IMR-90 (cell line): Measurements from ENCODE around the gene KLF13. TPM values are rescaled to one million over a fixed set of nuclear protein-coding genes. Genes with fewer than 3 reads are reported as not detected.

Experiments
- ATAC-seq: fragments of 200-7000 bp; cut with Tn5 transposase; 2 replicates; pipeline ENCODE4 v1.9.1; 2020; ENCODE audit warnings: low read depth, mild to moderate bottlenecking, moderate library complexity
- BruUV-seq: library from RNA; stranded (reverse); fragments of 400-500 nt; replicated peaks from 2 replicates; lab custom pipeline; 2021; lab: Mats Ljungman, UMichigan
- CTCF ChIA-PET: fragments of 300-600 bp; formaldehyde crosslinking; extraction: SDS; loops from one replicate; lab custom pipeline; 2021; ENCODE audit warnings: antibody characterized with exemption; lab: Yijun Ruan, JAX
- POLR2A ChIA-PET: fragments of 300-600 bp; sonication (Branson Sonifier 250); formaldehyde crosslinking; loops from one replicate; lab custom pipeline; 2022; ENCODE audit warnings: antibody characterized with exemption; ENCODE audit not compliant: unreplicated experiment; lab: Charles Lee
- DNase-seq: peaks from one replicate; pipeline ENCODE4 v3.0.0; 2013
- H2AFZ ChIP-seq: replicated peaks from 2 replicates; pipeline ENCODE3; 2013; ENCODE audit warnings: low read length, mild to moderate bottlenecking; ENCODE audit not compliant: poor library complexity
- H2AK5ac ChIP-seq: 2 replicates; pipeline ENCODE4 v1.6.1; 2013; ENCODE audit warnings: low read depth, low read length, inconsistent platforms
- H2AK9ac ChIP-seq: replicated peaks from 2 replicates; pipeline ENCODE3; 2013; ENCODE audit warnings: mild to moderate bottlenecking, low read depth, low read length, moderate library complexity; ENCODE audit not compliant: poor library complexity
- H2BK120ac ChIP-seq: 2 replicates; pipeline ENCODE4 v1.6.1; 2013; ENCODE audit warnings: low read depth, low read length, inconsistent platforms
- H2BK15ac ChIP-seq: 3 replicates; pipeline ENCODE4 v1.6.1; 2013; ENCODE audit warnings: low read depth, low read length, inconsistent platforms
- H2BK20ac ChIP-seq: 2 replicates; pipeline ENCODE4 v1.6.1; 2013; ENCODE audit warnings: low read depth, mild to moderate bottlenecking, inconsistent platforms, low read length, moderate library complexity
- H2BK5ac ChIP-seq: 2 replicates; pipeline ENCODE4 v1.6.1; 2013; ENCODE audit warnings: mild to moderate bottlenecking, low read depth, low read length, inconsistent platforms; ENCODE audit not compliant: poor library complexity, severe bottlenecking
- H3K14ac ChIP-seq: replicated peaks from 2 replicates; pipeline ENCODE4 v1.6.1; 2013; ENCODE audit warnings: low read depth, low read length, inconsistent platforms
- H3K18ac ChIP-seq: 2 replicates; pipeline ENCODE4 v1.6.1; 2013; ENCODE audit warnings: low read depth, low read length, control low read depth
- H3K23ac ChIP-seq: 2 replicates; pipeline ENCODE4 v1.6.1; 2013; ENCODE audit warnings: low read depth, low read length, inconsistent platforms
- H3K27ac ChIP-seq: 2 replicates; pipeline ENCODE4 v1.5.1; 2013; ENCODE audit warnings: mild to moderate bottlenecking, control low read depth, low read length; ENCODE audit not compliant: insufficient read depth
- H3K27me3 ChIP-seq: 2 replicates; pipeline ENCODE4 v1.6.1; 2013; ENCODE audit warnings: low read length; ENCODE audit not compliant: control insufficient read depth, insufficient read depth
- H3K36me3 ChIP-seq: 2 replicates; pipeline ENCODE4 v1.6.1; 2013; ENCODE audit warnings: low read length, mixed read lengths; ENCODE audit not compliant: control insufficient read depth, insufficient read depth
- H3K4ac ChIP-seq: 2 replicates; pipeline ENCODE4 v1.6.1; 2013; ENCODE audit warnings: low read depth, low read length, inconsistent platforms
- H3K4me1 ChIP-seq: 2 replicates; pipeline ENCODE4 v1.6.1; 2013; ENCODE audit warnings: low read length, mixed read lengths; ENCODE audit not compliant: control insufficient read depth, insufficient read depth
- H3K4me2 ChIP-seq: 2 replicates; pipeline ENCODE4 v1.6.1; 2013; ENCODE audit warnings: low read depth, mild to moderate bottlenecking, control low read depth, low read length, moderate library complexity
- H3K4me3 ChIP-seq: 2 replicates; pipeline ENCODE4 v1.5.1; 2013; ENCODE audit warnings: low read depth, mild to moderate bottlenecking, control low read depth, low read length, moderate library complexity; ENCODE audit not compliant: insufficient read depth
- H3K56ac ChIP-seq: 2 replicates; pipeline ENCODE4 v1.6.1; 2013; ENCODE audit warnings: low read length, inconsistent platforms; ENCODE audit not compliant: insufficient read depth; ENCODE audit errors: extremely low read depth
- H3K79me1 ChIP-seq, 2 experiments: 2 replicates each; pipeline ENCODE4 v1.6.1; 2013; ENCODE audit warnings: low read length in 2 of 2, inconsistent platforms in 1 of 2, low read depth in 1 of 2
- H3K9ac ChIP-seq: 2 replicates; pipeline ENCODE4 v1.6.1; 2013; ENCODE audit warnings: low read depth, low read length, control low read depth
- H3K9me1 ChIP-seq: 2 replicates; pipeline ENCODE4 v1.6.1; 2013; ENCODE audit warnings: low read length, inconsistent platforms; ENCODE audit not compliant: insufficient read depth
- H3K9me3 ChIP-seq: 2 replicates; pipeline ENCODE4 v1.6.1; 2013; ENCODE audit warnings: low read length; ENCODE audit not compliant: control insufficient read depth, insufficient read depth
- H4K20me1 ChIP-seq: 2 replicates; pipeline ENCODE4 v1.6.1; 2013; ENCODE audit warnings: low read length, inconsistent platforms; ENCODE audit not compliant: insufficient read depth
- H4K5ac ChIP-seq: 2 replicates; pipeline ENCODE4 v1.6.1; 2013; ENCODE audit warnings: mild to moderate bottlenecking, low read depth, low read length, control low read depth
- H4K8ac ChIP-seq, 2 experiments: 2 replicates each; pipeline ENCODE4 v1.6.1; 2013; ENCODE audit warnings: low read depth in 2 of 2, low read length in 2 of 2, control low read depth in 1 of 2, inconsistent platforms in 1 of 2
- H4K91ac ChIP-seq: 2 replicates; pipeline ENCODE4 v1.6.1; 2013; ENCODE audit warnings: low read depth, low read length, inconsistent platforms; ENCODE audit not compliant: insufficient read depth
- BHLHE40 ChIP-seq: fragments of 150-350 bp; IDR thresholded peaks from 2 replicates; pipeline ENCODE4 v1.6.1; 2016; ENCODE audit warnings: mild to moderate bottlenecking, low read depth, low read length
- WGBS, 2 experiments: methylation state at CpG; one replicate each; pipeline versions ENCODE4 v1.1.5 to v1.1.7; 2013; ENCODE audit warnings: missing lambda C conversion rate in 2 of 2; ENCODE audit not compliant: insufficient read length in 1 of 2; ENCODE audit errors: extremely low coverage in 2 of 2; 5-methylcytosine and 5-hydroxymethylcytosine counted together
- dilution Hi-C: fragments of 300-500 bp; cut with HindIII; formaldehyde crosslinking; loops from one replicate; pipeline ENCODE4 v1.14.3; 2018; ENCODE audit warnings: low sequenced_read_pairs; ENCODE audit not compliant: unreplicated experiment
- in situ Hi-C: fragments of 300-500 bp; cut with MboI; formaldehyde crosslinking; loops from 3 replicates; pipeline ENCODE4 v1.14.3; 2019; ENCODE audit warnings: low sequenced_read_pairs, inconsistent platforms, mixed read lengths
- intact Hi-C: fragments of 100-400 bp; cut with micrococcal nuclease; formaldehyde crosslinking; loops from 2 replicates; pipeline ENCODE4 v1.10.0; 2022
- polyA plus RNA-seq, 3 experiments: library from polyadenylated mRNA; depleted of rRNA; stranded (reverse); fragments of >200 nt; gene quantifications; 2 replicates each; pipeline ENCODE4 v1.2.3, GENCODE V29; 2012; ENCODE audit warnings: low replicate concordance in 1 of 3
- total RNA-seq: library from RNA; depleted of rRNA; stranded (reverse); fragments of >200 nt; gene quantifications from 2 replicates; pipeline ENCODE4 v1.2.3, GENCODE V29; 2012
- TF ChIP-seq, protein P1 (sequence below): conservative IDR thresholded peaks from 2 replicates; pipeline ENCODE4 v1.5.1; 2012; ENCODE audit warnings: mild to moderate bottlenecking, low read depth, low read length, improper control_type of control experiment

The KLF13 gene
- total and polyA plus RNA-seq, 2 of the 4 experiments (the other 2 are of a cell fraction): 9.5 to 10.6 TPM

DNA sequence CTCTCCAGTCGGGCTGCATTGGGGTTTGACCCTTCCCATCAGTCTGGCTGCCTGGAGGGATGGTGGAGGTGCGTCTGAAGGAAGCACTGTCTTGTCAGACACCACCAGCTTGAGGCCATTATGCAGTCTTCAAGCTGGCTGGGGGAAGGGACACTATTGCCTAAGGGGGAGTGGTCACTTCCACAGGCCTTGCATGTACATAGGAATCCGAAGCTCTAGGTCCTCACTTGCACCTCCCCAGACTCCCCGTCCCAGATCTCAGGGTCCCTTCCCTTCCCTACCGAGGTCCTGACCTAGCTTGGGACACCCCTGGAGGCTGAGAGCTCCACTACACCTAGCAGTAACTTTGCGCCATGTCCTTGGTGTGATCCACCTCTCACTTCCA is 48.6 kb upstream of the KLF13 start:
- BruUV-seq: no TSS peak
- Histone ChIP-seq H2AK5ac (no peak overlapping the region), H3K4me1 (no peaks in the 10 kb centered on the region), H4K91ac (no peak overlapping the region), H3K9ac (no peak overlapping the region), H3K4ac (no peak overlapping the region), H2BK15ac (no peak overlapping the region), H3K79me1 (no peaks in the 10 kb centered on the region), H3K4me2 (no peak overlapping the region), H2BK5ac (no peak overlapping the region), H3K18ac (no peak overlapping the region), H4K8ac (no peak overlapping the region), H2BK20ac (no peak overlapping the region), H3K56ac (no peak overlapping the region), H2BK120ac (no peak overlapping the region), H3K27ac (no peak overlapping the region), H4K5ac (no peak overlapping the region), H3K14ac (no peak overlapping the region), H3K27me3 (peaks cover 14% of the 10 kb centered on the region), H3K9me1 (no peaks in the 10 kb centered on the region), H2AFZ (peak overlapping the region; percentile 46), H2AK9ac (no peak overlapping the region), H3K23ac (no peak overlapping the region), H3K9me3 (no peaks in the 10 kb centered on the region), H3K4me3 (no peak overlapping the region), H4K20me1 (no peaks in the 10 kb centered on the region), H3K36me3 (no peaks in the 10 kb centered on the region)
- in situ Hi-C loops: loop anchor here (5.0 kb wide), 1 partner anchor 51 kb away; no protein-coding TSS in a partner anchor
- no peak for TF ChIP-seq BHLHE40
- TF ChIP-seq, protein P1, sequence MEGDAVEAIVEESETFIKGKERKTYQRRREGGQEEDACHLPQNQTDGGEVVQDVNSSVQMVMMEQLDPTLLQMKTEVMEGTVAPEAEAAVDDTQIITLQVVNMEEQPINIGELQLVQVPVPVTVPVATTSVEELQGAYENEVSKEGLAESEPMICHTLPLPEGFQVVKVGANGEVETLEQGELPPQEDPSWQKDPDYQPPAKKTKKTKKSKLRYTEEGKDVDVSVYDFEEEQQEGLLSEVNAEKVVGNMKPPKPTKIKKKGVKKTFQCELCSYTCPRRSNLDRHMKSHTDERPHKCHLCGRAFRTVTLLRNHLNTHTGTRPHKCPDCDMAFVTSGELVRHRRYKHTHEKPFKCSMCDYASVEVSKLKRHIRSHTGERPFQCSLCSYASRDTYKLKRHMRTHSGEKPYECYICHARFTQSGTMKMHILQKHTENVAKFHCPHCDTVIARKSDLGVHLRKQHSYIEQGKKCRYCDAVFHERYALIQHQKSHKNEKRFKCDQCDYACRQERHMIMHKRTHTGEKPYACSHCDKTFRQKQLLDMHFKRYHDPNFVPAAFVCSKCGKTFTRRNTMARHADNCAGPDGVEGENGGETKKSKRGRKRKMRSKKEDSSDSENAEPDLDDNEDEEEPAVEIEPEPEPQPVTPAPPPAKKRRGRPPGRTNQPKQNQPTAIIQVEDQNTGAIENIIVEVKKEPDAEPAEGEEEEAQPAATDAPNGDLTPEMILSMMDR: no peak
- POLR2A ChIA-PET: no interaction called here
- WGBS, 2 experiments: 40% methylated on average over 2 of the region's 6 CpGs; no CpG with 5 or more reads in 1 of the 2 experiments
- CTCF ChIA-PET: no interaction called here
- dilution Hi-C loops: no loop called here
- intact Hi-C loops: no loop called here
- DNase-seq (no peak), ATAC-seq (no peak)
